ENCODE results near the gene IGSF21.

IGSF21 gene

GRCh38 chr1:18142471-18142870, 34.9 kb downstream of the IGSF21 start:
- Histone ChIP-seq H3K4me3 (ENCODE audit: low read length) (no peak overlapping the region), H3K79me2 (ENCODE audit: low read length) (no peaks in the 10 kb centered on the region), H3K9ac (ENCODE audit: low read length) (no peak overlapping the region), H3K4me1 (ENCODE audit: low read length) (no peaks in the 10 kb centered on the region), H3K27ac (ENCODE audit: low read length) (no peak overlapping the region), H3K36me3 (replicated peaks; ENCODE audit: low read depth, low read length) (no peaks in the 10 kb centered on the region), H3K9me3 (ENCODE audit: insufficient read depth, low read length) (no peaks in the 10 kb centered on the region), H3K4me2 (ENCODE audit: low read length) (no peak overlapping the region), H4K20me1 (ENCODE audit: insufficient read depth, low read length) (no peaks in the 10 kb centered on the region), H2AFZ (ENCODE audit: low read depth, low read length) (no peak overlapping the region), H3K27me3 (ENCODE audit: low read depth, low read length) (no peaks in the 10 kb centered on the region)
- no peak for TF ChIP-seq EZH2phosphoT487 (IDR thresholded peaks at IDR 0.05; ENCODE audit: low read depth)
- no peak for TF ChIP-seq CTCF (IDR thresholded peaks at IDR 0.05; ENCODE audit: low read depth, low read length)

DNA sequence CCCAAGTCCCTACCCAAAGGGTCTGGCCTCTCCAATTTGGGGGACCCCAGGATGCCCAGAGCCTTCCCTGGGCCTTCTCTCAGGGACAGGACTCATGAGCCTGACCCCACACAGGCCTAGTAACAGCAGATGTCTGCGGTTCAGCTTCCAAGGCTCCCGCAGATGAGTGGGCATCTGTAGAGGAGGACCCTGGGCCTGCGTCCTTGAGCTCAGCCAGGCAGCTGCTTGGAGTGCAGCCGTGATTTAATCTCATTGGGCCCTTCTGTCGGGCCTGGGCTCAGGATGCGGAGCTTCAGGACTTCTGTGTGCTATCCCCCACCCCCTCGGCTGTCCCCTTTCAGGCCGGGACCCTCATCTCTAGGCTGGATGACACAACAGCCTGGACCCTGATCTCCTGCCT, 35.4 kb downstream of the IGSF21 start:
- no peak overlapping the region for H3K27ac ChIP-seq (ENCODE audit: low read length)
- no peak overlapping the region for H3K9ac ChIP-seq (ENCODE audit: low read length)
- no peaks in the 10 kb centered on the region for H3K4me1 ChIP-seq (ENCODE audit: low read length)

GRCh38 chr1:18144062-18144461, 36.5 kb downstream of the IGSF21 start:
- H3K4me1 ChIP-seq (ENCODE audit: low read length), result no peaks in the 10 kb centered on the region
- no peaks in the 10 kb centered on the region for H3K9me3 ChIP-seq (ENCODE audit: insufficient read depth, low read length)
- no peak overlapping the region for H3K9ac ChIP-seq (ENCODE audit: low read length)
- no peak overlapping the region for H3K4me2 ChIP-seq (ENCODE audit: low read length)
- H3K4me3 ChIP-seq (ENCODE audit: low read length), result no peak overlapping the region
- TF ChIP-seq CTCF (IDR thresholded peaks at IDR 0.05; ENCODE audit: low read depth, low read length) (no peak), EZH2phosphoT487 (IDR thresholded peaks at IDR 0.05; ENCODE audit: low read depth) (no peak)
- H3K79me2 ChIP-seq (ENCODE audit: low read length), result no peaks in the 10 kb centered on the region
- H3K27ac ChIP-seq (ENCODE audit: low read length), result no peak overlapping the region
- no peaks in the 10 kb centered on the region for H3K36me3 ChIP-seq (replicated peaks; ENCODE audit: low read depth, low read length)
- H2AFZ ChIP-seq (ENCODE audit: low read depth, low read length), result no peak overlapping the region
- H4K20me1 ChIP-seq (ENCODE audit: insufficient read depth, low read length), result no peaks in the 10 kb centered on the region
- no peaks in the 10 kb centered on the region for H3K27me3 ChIP-seq (ENCODE audit: low read depth, low read length)

More for the DNA sequence above, 35.4 kb downstream of the IGSF21 start:
- TF ChIP-seq CTCF (IDR thresholded peaks at IDR 0.05; ENCODE audit: low read depth, low read length), result no peak
- TF ChIP-seq EZH2phosphoT487 (IDR thresholded peaks at IDR 0.05; ENCODE audit: low read depth), result no peak
- Histone ChIP-seq H3K4me3 (ENCODE audit: low read length) (no peak overlapping the region), H4K20me1 (ENCODE audit: insufficient read depth, low read length) (no peaks in the 10 kb centered on the region), H3K27me3 (ENCODE audit: low read depth, low read length) (no peaks in the 10 kb centered on the region), H3K36me3 (replicated peaks; ENCODE audit: low read depth, low read length) (no peaks in the 10 kb centered on the region), H3K4me2 (ENCODE audit: low read length) (no peak overlapping the region), H2AFZ (ENCODE audit: low read depth, low read length) (no peak overlapping the region), H3K9me3 (ENCODE audit: insufficient read depth, low read length) (no peaks in the 10 kb centered on the region), H3K79me2 (ENCODE audit: low read length) (no peaks in the 10 kb centered on the region)

GRCh38 chr1:18144916-18145647, 37.5 kb downstream of the IGSF21 start:
- H3K79me2 ChIP-seq (ENCODE audit: low read length), result no peaks in the 10 kb centered on the region
- H3K27ac ChIP-seq (ENCODE audit: low read length), result no peak overlapping the region
- H3K4me3 ChIP-seq (ENCODE audit: low read length), result no peak overlapping the region
- no peaks in the 10 kb centered on the region for H4K20me1 ChIP-seq (ENCODE audit: insufficient read depth, low read length)
- no peak overlapping the region for H3K9ac ChIP-seq (ENCODE audit: low read length)
- no peaks in the 10 kb centered on the region for H3K36me3 ChIP-seq (replicated peaks; ENCODE audit: low read depth, low read length)
- no peak for TF ChIP-seq EZH2phosphoT487 (IDR thresholded peaks at IDR 0.05; ENCODE audit: low read depth)
- no peak for TF ChIP-seq CTCF (IDR thresholded peaks at IDR 0.05; ENCODE audit: low read depth, low read length)
- no peaks in the 10 kb centered on the region for H3K9me3 ChIP-seq (ENCODE audit: insufficient read depth, low read length)
- H3K4me2 ChIP-seq (ENCODE audit: low read length), result no peak overlapping the region
- no peak overlapping the region for H2AFZ ChIP-seq (ENCODE audit: low read depth, low read length)
- H3K4me1 ChIP-seq (ENCODE audit: low read length), result no peaks in the 10 kb centered on the region
- no peaks in the 10 kb centered on the region for H3K27me3 ChIP-seq (ENCODE audit: low read depth, low read length)

All from OCI-LY3 (cell line).